Brain pericyte (primary cell): ENCODE measurements around the gene MAEA.

ENCODE experiments used
- DNase-seq: peaks from one replicate; pipeline ENCODE4 v3.0.0-alpha.2; 2012; ENCODE audit warnings: low read depth, low spot score

The MAEA gene

DNA sequence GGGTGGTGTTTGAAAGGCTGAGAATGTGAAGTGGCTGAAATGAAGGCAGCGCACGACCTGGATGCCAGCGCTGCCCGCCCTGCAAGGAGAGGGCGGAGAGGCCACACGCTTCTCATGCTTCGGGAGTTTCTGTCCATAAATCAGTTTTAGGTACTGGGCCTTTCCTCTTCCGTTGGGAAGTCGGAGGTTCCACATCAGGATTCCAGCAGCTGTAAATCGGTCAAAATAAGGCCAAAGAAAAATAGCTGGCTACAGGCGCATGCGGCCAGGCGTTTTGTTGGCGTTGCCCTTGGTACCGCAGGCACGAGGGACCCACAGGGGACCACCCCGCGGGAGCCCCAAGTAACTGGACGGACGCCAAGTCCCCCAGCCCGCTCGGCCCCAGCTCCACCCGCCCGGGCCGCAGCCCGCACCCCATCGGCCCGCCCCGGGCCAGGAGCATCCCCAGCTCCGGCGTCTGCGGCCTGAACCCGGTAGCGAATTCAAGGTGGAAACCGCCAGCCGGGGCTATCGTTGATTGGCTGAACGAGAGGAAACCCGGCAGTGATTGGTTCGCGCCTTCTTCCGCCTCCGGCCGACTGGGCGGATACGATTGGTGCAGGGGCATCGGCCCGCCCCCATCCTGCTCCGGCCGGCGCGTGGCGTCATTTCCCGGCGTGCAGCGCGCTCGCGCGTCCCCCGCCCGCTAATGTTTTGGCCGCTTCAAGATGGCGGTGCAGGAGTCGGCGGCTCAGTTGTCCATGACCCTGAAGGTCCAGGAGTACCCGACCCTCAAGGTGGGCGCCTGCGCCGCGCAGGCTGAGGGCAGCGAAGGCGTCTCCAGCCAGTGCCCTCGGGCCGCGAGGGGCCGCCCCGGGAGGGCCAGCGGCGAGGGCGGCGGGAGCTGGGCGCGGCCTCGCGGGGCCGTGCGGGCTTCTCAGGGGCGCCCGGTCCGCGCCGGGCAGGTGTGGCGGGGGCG, at the start of gene MAEA:
TSS of gene MAEA (plus strand) at position 685 of the 958 bp plus-strand sequence. CDS start at position 708, 23 bp downstream.
- peak; percentile 85 for DNase-seq

DNA sequence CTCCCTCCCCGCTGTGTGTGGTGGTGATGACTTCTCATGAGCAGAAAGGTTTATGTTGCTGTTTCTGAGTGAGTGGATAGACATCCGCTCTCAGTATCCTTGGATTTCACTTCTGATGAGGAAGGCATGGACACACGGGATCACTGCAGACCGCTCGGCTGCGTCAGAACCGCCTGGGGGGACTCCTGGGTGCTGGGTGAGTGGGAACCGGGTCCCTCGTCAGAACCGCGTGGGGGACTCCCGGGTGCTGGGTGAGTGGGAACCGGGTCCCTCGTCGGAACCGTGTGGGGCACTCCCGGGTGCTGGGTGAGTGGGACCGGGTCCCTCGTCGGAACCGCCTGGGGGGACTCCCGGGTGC, 49.8 kb upstream of the MAEA start:
- no peak for DNase-seq

- DNase-seq, result no peak
Measured at GRCh38 chr4:1240721-1241465, 48.8 kb upstream of the MAEA start.

- no peak for DNase-seq
Measured at GRCh38 chr4:1241466-1241935, 48.2 kb upstream of the MAEA start.

DNA sequence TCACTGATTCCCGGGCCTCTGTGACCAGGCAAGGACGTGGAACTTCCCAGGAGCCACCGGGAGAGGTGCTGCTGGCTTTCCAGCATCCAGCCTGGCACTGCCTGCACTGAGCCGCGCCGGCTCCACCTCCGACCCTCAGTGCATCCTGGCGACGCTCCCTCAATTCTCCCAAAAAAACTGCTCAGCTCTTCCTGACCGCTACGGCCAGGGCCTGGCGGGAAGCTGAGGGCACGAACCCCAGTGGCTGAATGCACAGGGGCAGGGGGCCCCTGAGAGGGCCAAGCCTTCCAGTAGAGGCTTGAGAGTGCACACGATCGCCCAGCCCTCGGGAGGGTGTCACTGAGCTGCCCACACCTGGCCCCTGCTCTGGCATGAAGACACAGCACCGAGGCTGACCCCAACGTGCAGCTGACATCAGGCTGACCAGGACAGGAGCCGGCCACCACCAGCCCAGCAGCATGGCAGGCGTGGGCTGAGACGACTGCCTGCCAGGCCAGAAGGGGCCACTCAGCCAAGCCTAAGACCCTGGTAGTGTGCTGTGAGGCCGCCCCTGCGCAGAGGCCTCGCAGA, 47.7 kb upstream of the MAEA start:
- DNase-seq, result no peak

DNA sequence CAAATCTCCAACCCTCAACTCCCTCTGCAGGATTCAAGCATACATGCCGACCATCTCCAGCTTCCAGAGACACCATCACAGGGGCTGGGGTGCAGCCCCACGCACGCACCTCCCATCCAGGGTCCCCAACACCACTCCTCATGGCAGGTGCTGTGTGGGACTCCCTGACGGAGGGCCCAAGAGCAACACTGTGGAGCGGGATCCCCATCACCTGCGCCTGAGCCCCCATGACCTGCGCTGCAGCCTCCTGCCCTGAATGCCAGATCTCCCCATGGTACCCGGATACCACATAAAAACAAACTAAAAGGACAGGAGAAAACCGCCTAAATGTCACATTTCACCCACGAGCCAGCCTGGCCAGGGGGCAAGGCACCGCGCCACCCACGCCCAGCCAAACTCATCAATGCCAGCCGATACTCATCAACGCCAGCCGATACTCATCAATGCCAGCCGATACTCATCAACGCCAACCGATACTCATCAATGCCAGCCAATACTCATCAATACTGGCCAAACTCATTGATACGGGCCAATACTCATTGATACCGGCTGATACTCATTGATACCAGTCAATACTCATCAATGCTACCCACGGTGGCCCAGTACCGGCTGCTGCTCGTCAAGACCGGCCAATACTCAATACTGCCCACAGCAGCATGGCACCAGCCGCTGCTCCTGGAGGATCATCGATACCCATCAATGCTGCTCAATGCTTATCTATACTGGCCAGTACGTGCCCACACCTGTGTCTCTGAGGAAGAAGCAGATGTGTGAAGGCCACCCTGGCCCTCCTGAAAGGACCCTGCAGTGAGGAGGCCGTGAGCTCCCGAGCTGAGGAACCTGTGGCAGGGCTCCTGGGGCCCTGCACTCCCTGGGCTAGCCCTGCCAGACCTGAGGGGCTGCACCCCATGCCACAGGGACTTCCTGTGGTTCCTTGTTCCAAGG, 46.9 kb upstream of the MAEA start:
- DNase-seq, result no peak

GRCh38 chr4:1243451-1244080, 46.1 kb upstream of the MAEA start:
- no peak for DNase-seq

GRCh38 chr4:1244081-1244977, 45.4 kb upstream of the MAEA start:
- no peak for DNase-seq

GRCh38 chr4:1244978-1245471, 44.7 kb upstream of the MAEA start:
- no peak for DNase-seq

- DNase-seq, result no peak
Measured at GRCh38 chr4:1245481-1246051, 44.1 kb upstream of the MAEA start.

- no peak for DNase-seq
Measured at GRCh38 chr4:1246111-1246881, 43.4 kb upstream of the MAEA start.

GRCh38 chr4:1246901-1247863, 42.5 kb upstream of the MAEA start:
- no peak for DNase-seq

DNA sequence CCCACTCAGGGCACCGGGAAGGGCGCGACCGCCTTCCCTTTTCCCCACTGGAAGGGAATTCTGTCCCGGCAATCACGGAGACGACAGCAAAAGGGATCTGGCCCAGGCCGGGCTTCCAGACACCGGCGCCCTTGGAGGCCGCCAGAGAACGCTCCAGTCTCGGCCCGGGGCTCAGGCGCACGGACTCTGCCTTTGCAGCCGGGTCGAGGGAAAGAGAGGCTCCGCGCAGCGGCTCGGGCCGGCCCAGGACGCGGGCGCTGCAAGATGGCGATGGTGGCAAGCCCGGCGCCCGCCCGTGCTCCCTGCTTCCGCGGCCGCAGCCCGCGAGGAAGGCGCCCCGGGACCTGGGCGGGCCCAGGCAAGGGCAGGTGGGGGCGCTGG, 41.8 kb upstream of the MAEA start:
- no peak for DNase-seq

- no peak for DNase-seq
Measured at GRCh38 chr4:1248245-1249147, 41.2 kb upstream of the MAEA start, which contains the start of gene CTBP1. Gene CTBP1 (minus strand): TSS chr4:1249130. CDS start chr4:1241331, 7,799 bp downstream.

DNA sequence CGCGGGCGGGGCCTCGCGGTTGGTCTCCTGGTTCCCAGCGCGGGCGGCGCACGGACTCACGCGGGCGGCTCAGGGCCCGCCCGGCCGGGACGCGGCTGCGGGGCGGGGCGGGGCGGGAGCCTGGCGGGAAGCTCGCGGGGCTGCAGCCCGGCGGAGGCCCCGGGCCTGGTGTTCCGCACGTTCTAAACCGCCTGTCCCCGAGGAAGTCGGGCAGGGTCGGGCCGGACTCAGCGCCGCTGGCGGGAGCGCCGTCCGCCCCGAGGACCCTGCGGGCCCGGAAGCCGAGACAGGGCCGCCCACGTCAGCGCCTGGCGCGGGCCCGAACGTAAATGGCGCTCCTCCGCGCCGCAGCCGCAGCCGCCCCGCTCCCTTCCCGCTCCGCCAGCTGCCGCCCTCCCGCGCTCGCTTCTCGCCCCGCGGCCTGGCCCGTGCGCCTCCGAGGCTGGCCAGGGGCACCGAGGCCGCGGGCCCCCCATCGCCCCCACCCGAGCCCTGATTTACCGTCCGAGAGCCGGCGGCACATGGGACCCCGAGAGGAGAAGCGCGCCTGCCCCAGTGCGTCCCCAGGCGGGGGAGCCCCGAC, 40.5 kb upstream of the MAEA start:
- no peak for DNase-seq
